Adrenal gland (tissue), 5 donors: ENCODE data around the gene PCSK6.

Source experiments
- CTCF ChIP-seq, 6 experiments: fragments of 450-650 bp in 4 of 6; fragments of 200-600 bp in 2 of 6; sonication (generic) in 1 of 6; IDR thresholded peaks; 1 replicate in 5 of 6; 2 replicates in 1 of 6; pipeline versions ENCODE4 v1.5.1 to v1.8.0; 2016 to 2021; ENCODE audit warnings: antibody characterized with exemption in 6 of 6, mild to moderate bottlenecking in 2 of 6, moderate library complexity in 1 of 6
- POLR2A ChIP-seq, 2 donors: fragments of 450-650 bp; IDR thresholded peaks; one replicate each; pipeline ENCODE4 v1.6.1; 2017; ENCODE audit warnings: antibody characterized with exemption in 2 of 2, mild to moderate bottlenecking in 2 of 2, moderate library complexity in 1 of 2
- donor health status: DM: no; HTN: no; CAD: no.

GRCh38 chr15:101255615-101256241, 233.8 kb downstream of the PCSK6 start:
- TF ChIP-seq CTCF (IDR thresholded peaks at IDR 0.05) (no peak), POLR2A (IDR thresholded peaks at IDR 0.05) (peak in 1 of 2 donors; percentile 46)
